MM.1S (cell line): ENCODE measurements around the gene TSPAN8.

Experiments used
- CTCF ChIP-seq: fragments of 300-600 bp; sonication (generic); IDR thresholded peaks from 2 replicates; pipeline ENCODE4 v1.5.1; 2016; ENCODE audit warnings: antibody characterized with exemption, low read length, mixed read lengths
- EZH2 ChIP-seq: fragments of 300-600 bp; sonication (generic); optimal IDR thresholded peaks from 2 replicates; pipeline ENCODE3; 2017; ENCODE audit warnings: low read depth, mild to moderate bottlenecking, antibody characterized with exemption, low read length, mixed read lengths
- EZH2phosphoT487 ChIP-seq: fragments of 300-600 bp; sonication (generic); IDR thresholded peaks from 2 replicates; pipeline ENCODE4 v1.6.1; 2018; ENCODE audit warnings: antibody characterized with exemption, low read length

GRCh38 chr12:71139153-71139735, 18.6 kb downstream of the TSPAN8 start:
- TF ChIP-seq CTCF = no peak
- no peak for TF ChIP-seq EZH2phosphoT487
- TF ChIP-seq EZH2 = no peak
